ENCODE results near the gene MSL1. TPM values are rescaled to one million over a fixed set of nuclear protein-coding genes. Genes with fewer than 3 reads are reported as not detected.
A peak's percentile ranks its signal among the peaks of the same experiment; 100 is the strongest.

MSL1 gene
- total RNA-seq, 1 experiment from 2014 or later = 59.8 TPM

GRCh38 chr17:40101367-40102210, 20.2 kb upstream of the MSL1 start:
- Mint-ChIP-seq H3K4me1 (ENCODE audit: insufficient read depth, unreplicated experiment) (peaks cover 43% of the 10 kb centered on the region), H3K4me3 (ENCODE audit: unreplicated experiment) (peak overlapping the region; percentile 95), H3K36me3 (ENCODE audit: insufficient read depth, unreplicated experiment) (peaks cover 20% of the 10 kb centered on the region), H3K27me3 (ENCODE audit: insufficient read depth, unreplicated experiment) (no peaks in the 10 kb centered on the region), H3K9me3 (ENCODE audit: unreplicated experiment) (no peaks in the 10 kb centered on the region), H3K27ac (ENCODE audit: low read depth, unreplicated experiment) (peak overlapping the region; percentile 94)
- no peak for TF ChIP-seq CTCF (IDR thresholded peaks at IDR 0.05; ENCODE audit: unreplicated experiment)
- DNase-seq (ENCODE audit: unreplicated experiment) = no peak
- ChIA-PET POLR2A (interaction anchor here (0.5 to 7.5 kb wide), 23 partner anchors 11 to 640 kb away, joined by 3 to 340 read pairs (median 27); partner anchors contain the start of genes CASC3, CDK12, CSF3 and MED24), CTCF (interaction anchor here (0.6 to 8.0 kb wide), 6 partner anchors 10 to 69 kb away, joined by 3 to 86 read pairs (median 11); partner anchors contain the start of gene THRA)
- BruUV-seq (replicated peaks) = no TSS peak
- intact Hi-C loops (cut with micrococcal nuclease) = no loop called here

DNA sequence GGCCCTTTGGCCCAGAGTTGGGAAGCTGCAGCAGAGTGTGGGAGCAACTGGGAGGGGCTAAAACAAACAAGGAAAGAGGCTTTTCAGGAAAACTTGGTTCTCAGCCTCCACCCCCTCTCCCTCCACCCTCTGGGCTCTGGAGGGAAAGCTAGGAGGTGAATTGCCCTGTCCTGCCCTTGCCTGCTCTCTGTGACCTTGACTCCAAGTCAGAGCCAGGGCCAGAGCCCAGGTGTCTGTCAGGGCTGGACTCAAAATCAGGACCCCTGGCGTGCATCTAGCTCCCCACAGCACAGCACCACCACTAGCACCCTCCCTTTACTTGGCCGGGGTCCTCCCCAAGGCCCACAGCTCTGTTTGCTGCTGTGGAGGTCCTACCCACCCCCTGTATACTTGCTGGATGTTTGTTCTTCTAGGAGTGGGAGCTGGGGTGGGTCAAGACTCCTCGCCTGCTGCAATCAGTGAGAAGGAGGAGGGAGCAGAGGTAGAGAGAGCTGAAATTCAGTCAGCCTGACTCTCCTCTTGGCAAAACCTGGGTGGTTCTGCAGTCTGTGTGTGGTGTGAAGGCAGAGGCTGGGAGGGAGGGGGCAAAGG, 18.6 kb upstream of the MSL1 start:
- intact Hi-C loops (cut with micrococcal nuclease) = no loop called here
- no peak overlapping the region for H3K27ac Mint-ChIP-seq (ENCODE audit: low read depth, unreplicated experiment)
- no peak for DNase-seq (ENCODE audit: unreplicated experiment)
- no peak for TF ChIP-seq CTCF (IDR thresholded peaks at IDR 0.05; ENCODE audit: unreplicated experiment)
- no TSS peak for BruUV-seq (replicated peaks)
- H3K27me3 Mint-ChIP-seq (ENCODE audit: insufficient read depth, unreplicated experiment) = no peaks in the 10 kb centered on the region
- H3K9me3 Mint-ChIP-seq (ENCODE audit: unreplicated experiment) = no peaks in the 10 kb centered on the region
- H3K4me3 Mint-ChIP-seq (ENCODE audit: unreplicated experiment) = no peak overlapping the region
- ChIA-PET CTCF (interaction anchor here (0.8 to 8.0 kb wide), 5 partner anchors 8 to 76 kb away, joined by 3 to 86 read pairs (median 4); no protein-coding TSS in a partner anchor), POLR2A (interaction anchor here (0.6 to 7.5 kb wide), 4 partner anchors 10 to 88 kb away, joined by 3 to 340 read pairs (median 3); partner anchors contain the start of gene CSF3)
- H3K4me1 Mint-ChIP-seq (ENCODE audit: insufficient read depth, unreplicated experiment) = peaks cover 33% of the 10 kb centered on the region
- H3K36me3 Mint-ChIP-seq (ENCODE audit: insufficient read depth, unreplicated experiment) = peaks cover 14% of the 10 kb centered on the region

GRCh38 chr17:40103688-40104087, 18.1 kb upstream of the MSL1 start:
- no peak for TF ChIP-seq CTCF (IDR thresholded peaks at IDR 0.05; ENCODE audit: unreplicated experiment)
- Mint-ChIP-seq H3K36me3 (ENCODE audit: insufficient read depth, unreplicated experiment) (peaks cover 14% of the 10 kb centered on the region), H3K4me1 (ENCODE audit: insufficient read depth, unreplicated experiment) (peaks cover 32% of the 10 kb centered on the region), H3K27me3 (ENCODE audit: insufficient read depth, unreplicated experiment) (no peaks in the 10 kb centered on the region), H3K27ac (ENCODE audit: low read depth, unreplicated experiment) (no peak overlapping the region), H3K9me3 (ENCODE audit: unreplicated experiment) (no peaks in the 10 kb centered on the region), H3K4me3 (ENCODE audit: unreplicated experiment) (no peak overlapping the region)
- intact Hi-C loops (cut with micrococcal nuclease) = no loop called here
- POLR2A ChIA-PET = interaction anchor here (0.9 to 7.5 kb wide), 3 partner anchors 9 to 88 kb away, joined by 3 to 340 read pairs (median 3); partner anchors contain the start of gene CSF3
- no TSS peak for BruUV-seq (replicated peaks)
- CTCF ChIA-PET = interaction anchor here (0.6 to 8.0 kb wide), 6 partner anchors 8 to 125 kb away, joined by 3 to 86 read pairs (median 4); no protein-coding TSS in a partner anchor
- no peak for DNase-seq (ENCODE audit: unreplicated experiment)

Measured in MCF 10A (cell line).